SK-N-MC (cell line): Measurements from ENCODE around the gene SLC6A12.

Experiments used
- EZH2 ChIP-seq: fragments of 200-600 bp; sonication (generic); IDR thresholded peaks from one replicate; pipeline ENCODE4 v1.6.1; 2017; ENCODE audit warnings: antibody characterized with exemption
- POLR2AphosphoS5 ChIP-seq: IDR thresholded peaks from 2 replicates; pipeline ENCODE4 v1.6.1; 2012; ENCODE audit warnings: mild to moderate bottlenecking, low read depth, low read length, borderline replicate concordance

DNA sequence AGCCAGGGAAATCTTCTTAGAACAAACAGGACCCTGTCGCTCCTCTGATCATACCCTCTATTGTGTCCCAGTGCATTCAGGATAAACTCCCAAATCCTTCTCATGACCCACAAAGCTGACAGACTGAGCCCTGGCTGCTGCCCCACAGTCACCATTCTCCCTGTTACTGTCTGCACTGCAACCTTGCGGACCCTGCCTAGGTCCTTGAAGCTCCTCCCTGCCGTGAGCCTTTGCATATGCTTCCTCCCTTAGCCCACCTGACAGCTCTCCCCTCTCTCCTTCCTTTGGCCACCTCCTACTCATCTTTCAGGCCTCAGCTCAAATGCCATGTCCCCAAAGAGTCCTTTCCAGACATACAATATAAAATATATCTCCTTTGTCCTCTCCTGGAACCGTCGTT, 62.4 kb downstream of the SLC6A12 start:
- TF ChIP-seq POLR2AphosphoS5 (no peak), EZH2 (no peak)
